Measurements from ENCODE around the gene DGCR8.

Gene DGCR8

DNA sequence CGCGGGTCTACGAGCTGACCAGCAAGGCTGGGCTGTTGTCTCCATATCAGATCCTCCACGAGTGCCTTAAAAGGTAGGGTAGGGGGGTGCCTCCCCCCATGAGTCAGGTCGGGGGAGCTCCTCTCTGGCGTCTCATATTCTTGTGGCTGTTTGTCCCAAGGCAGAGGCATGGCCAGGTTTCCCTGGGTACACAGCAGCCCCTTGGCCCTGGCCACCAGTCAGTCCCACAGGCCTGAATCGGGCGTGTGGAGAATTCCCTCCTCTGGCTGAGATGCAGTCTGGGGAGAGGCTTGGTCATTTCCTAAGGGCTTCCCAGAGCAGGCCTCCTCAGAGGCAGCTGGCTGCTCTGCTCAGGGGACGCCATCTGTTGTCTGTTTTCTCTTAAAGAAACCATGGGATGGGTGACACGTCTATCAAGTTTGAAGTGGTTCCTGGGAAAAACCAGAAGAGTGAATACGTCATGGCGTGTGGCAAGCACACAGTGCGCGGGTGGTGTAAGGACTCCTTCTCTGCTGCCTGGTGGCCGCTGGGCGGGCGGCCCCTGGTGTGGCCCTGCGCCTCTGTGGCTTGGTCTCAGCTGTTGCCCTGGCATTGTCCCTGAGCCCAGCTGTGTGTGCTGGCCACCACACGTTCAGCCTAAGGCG is 26.3 kb downstream of the DGCR8 start:
- no peak overlapping the region for H3K4me3 ChIP-seq (ENCODE audit: low read depth, low read length)
- DNase-seq (ENCODE audit: low read depth) = no peak

DNA sequence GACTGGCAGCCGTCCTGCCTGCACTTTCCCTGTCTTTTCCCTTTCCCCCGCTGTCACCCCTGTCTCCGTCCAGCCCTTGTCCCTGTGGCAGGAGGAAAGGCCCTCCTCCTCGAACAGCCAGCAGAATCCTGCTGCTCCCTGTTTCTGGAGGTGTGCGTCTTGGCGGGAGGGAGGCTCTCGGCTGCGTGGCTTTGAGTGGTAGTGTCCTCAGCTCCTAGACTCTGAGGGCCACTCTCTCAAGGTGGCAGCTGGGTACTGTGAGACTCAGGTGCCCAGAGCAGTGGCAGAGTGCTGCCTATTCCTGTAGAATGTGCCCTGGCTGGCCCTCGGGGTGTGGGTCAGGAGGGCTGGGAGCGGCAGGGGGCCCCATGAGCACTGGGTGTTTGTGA is 26.8 kb downstream of the DGCR8 start:
- no peak for DNase-seq (ENCODE audit: low read depth)
- H3K4me3 ChIP-seq (ENCODE audit: low read depth, low read length) = no peak overlapping the region

DNA sequence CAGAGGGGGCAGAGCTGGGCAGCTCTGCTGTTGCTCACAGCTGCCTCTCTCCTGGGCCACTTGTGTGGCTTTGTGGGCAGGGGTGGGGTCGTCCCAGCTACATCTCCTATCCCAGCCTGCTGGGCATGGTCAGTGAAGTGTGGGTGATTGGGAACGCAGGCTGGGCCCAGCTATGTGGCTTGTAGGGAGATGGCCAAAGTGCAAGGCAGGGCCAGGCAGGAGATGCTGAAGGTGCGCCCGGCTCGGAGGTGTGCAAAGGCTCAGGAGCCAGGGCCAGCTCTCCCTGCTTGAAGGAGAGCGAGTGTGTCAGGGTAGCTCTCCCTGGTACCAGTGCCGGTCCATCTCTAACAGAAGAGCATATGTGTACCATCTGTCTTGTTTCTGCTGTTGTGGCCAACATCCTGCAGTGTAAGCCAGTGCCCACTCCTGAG is 27.4 kb downstream of the DGCR8 start:
- no peak for DNase-seq (ENCODE audit: low read depth)
- no peak overlapping the region for H3K4me3 ChIP-seq (ENCODE audit: low read depth, low read length)

DNA sequence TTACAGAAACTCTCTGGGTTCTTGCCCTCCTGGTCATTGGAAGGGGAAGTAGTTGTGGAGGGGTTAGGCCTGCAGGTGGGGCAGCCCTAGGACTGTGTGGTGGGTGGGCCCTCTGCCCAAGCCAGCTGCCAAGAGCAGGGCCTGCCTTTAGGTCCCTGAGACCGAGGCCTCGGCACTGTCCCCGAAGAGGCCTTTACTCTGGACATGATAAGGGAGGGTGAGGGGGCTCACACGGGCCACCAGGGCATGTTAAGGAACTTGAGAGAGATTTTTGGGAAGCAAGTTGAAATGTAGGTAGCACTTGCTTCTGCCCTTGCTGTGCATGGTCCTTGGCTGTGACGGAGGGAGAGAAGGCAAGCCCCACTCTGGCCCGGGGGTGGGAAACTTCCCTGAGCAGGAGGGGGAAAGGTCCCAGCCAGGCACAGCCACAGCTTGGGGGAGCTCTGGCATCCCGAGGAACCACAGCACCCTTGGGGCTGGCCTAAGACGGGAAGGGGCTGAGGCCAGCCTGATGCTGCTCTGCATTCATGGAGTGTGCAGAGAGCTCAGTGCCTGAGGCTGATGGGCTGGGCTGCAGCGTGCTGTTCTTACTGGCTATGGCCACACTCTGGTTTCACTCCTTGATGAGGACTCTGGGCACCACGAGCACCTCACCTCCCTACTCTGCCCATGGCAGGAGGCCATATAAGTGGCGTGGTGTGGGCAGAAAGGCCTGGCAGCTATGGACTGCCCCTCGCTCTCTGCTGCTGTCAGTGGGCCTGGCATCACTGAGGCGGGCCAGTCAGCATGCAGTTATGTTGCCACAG is 28.1 kb downstream of the DGCR8 start:
- no peak overlapping the region for H3K4me3 ChIP-seq (ENCODE audit: low read depth, low read length)
- no peak for DNase-seq (ENCODE audit: low read depth)

DNA sequence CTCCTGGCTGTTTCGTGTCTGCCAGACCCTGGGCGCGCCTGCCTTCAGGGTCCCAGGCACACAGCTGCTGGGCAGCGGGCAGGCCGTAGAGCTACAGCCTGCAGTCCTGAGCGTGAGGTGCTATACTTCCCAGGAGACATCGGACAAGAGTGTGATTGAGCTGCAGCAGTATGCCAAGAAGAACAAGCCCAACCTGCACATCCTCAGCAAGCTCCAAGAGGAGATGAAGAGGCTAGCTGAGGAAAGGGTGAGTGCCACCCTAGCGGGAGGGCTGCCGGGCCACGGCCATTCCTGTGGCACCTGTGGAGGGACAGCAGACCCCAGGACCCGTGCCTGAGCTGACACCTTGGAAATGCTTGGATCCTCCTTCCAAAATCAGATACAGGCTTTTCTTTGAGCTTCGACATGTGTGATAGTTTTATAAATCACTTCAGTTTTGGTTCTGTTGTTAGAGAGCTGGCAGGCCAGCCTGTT is 28.8 kb downstream of the DGCR8 start:
- no peak for DNase-seq (ENCODE audit: low read depth)

DNA sequence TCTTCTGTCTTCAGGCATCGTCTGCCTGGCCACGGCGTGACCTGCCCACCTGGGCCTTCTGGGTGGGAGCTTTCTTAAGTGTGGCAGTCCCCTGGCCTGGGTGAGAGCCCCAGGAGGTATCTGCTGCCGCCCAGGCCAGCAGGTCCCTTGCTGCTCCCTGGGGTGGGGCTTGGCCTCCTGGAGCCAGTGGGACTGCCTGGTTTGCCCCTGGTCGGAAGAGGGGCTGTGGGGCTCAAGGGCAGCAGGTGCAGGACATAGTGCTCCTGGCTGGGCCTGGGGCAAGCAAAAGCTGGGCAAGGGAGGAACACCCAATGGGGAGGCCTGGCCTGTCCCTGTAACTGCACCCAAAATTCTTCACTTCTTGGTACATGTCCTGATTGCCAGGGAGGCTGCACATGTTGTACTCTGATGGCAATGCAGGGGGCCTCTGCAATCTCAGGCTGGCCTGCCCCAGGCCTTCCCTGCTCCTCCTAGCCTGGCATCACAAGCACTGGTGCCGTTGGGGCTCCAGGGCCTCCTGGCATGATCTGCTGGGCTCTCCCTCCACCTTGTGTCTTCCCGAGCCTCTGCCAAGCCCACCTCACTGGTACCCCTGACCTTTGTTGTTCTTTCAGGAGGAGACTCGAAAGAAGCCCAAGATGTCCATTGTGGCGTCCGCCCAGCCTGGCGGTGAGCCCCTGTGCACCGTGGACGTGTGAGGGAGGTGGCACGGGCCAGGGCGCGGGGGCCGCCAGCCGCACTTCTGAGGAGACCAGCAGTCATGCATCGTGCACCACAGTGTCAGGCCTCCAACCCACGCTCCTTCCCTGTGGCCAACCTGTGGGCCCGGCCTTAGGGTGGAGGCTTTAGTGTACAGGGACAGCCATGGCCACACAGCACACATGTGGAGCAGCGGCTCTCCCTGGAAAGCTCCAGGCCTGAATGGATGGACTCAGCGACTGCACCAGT is 29.6 kb downstream of the DGCR8 start:
- no peak overlapping the region for H3K4me3 ChIP-seq (ENCODE audit: low read depth, low read length)
- no peak for DNase-seq (ENCODE audit: low read depth)

More for the DNA sequence above, 28.8 kb downstream of the DGCR8 start:
- no peak overlapping the region for H3K4me3 ChIP-seq (ENCODE audit: low read depth, low read length)

DNA sequence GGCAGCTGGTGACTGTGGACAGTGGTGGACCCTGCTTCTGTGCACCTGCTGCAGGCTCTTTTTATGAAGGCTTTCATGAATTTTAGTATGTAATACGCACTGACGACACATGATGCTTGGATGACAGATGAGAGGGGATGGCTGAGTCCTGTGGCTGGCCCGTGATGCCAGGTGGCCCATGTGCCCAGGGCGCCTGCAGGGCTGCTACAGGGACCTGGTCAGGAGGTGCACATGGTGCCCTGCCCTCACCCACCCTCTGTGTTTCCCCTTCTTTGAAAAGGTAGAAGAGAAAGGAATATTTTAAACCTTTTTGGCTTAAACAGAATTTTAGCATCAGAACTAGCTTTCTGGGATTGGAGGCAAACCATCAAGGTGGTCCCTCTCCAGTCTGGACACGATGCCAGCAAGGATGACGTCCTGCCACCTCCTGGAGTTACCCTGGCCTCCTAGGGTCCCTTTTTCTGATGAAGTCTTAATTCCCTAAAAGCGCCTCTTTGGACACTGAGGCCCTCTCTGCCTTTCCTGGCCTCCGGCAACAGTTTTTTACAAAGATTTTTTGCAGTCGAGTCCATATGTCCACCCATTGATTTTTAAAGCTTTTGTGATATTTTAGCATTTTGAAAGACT is 30.4 kb downstream of the DGCR8 start:
- no peak for DNase-seq (ENCODE audit: low read depth)
- no peak overlapping the region for H3K4me3 ChIP-seq (ENCODE audit: low read depth, low read length)

DNA sequence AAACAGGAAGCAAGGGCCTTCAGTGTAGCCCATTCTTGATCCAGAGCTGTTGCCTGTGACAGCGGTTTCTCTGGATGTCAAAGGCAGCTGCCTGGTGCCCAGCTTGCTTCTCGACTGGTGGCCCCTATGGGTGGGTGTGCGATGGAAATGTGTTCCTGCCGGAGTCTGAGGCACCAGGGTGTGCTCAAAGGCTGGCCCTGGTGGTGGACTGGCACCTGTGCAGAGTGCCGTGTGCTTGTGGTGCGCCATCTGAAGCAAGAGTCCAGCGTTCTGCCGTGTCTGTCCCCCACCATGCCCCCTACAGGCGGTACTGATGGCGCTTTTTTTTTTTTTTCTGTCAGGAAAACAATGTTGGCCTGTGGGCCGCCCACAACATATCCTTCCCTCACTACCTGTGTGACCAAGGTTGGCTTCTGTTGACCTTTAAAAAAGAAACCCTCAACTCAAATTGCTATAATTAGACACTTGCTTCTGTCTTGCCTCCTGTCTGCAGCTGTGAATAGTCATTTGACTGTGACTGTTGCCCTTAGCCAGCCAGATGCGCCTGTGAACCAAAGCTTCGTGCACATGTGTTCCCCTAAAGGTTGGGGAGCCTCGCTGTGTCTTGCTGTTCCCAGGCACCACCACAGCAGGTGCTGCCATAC is 31.1 kb downstream of the DGCR8 start:
- DNase-seq (ENCODE audit: low read depth) = no peak

DNA sequence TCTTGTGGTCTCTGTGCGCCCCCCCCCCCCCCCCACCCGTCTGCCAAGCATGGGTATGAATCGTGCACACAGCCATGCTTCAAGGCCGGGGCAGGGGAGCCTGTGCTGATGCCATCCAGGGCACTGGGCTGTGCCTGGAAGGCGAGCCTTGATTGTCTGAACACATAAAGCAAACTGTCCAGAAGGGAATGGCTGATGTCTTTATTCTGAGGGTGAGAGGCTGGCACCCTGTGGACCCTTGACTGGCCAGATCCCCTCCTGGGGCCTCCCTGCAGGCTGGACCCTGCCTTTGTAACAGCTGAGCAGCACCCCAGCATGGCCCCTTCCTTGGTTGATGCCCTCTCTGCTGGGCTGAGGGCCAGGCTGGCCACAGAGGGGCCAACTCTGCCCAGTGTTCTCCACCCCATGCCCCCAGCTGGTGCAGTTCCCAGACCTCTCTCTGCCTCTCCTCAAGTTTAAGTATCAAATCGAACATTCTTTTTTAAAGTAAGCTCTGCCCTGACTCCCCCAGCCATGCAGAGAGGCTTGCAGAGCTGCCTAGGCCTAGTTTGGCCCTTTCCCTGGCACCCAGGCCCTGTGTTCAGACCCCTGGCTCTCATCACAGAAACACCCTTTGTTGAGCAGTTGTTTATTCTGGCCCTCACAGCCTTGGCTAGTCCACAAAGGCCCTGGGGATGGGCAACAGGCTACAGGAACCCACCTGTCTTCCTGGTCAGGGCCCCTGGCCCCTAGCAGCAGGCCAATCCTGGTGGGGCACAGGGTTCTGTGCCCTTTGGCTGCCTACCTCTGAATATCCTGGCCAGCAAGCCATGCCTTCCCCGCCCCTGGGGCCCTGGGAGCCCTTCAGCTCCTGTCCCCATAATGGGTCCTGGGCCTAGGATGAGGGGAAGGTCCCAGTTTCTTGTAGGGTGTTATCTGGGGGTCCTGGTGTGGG is 31.9 kb downstream of the DGCR8 start:
- H3K4me3 ChIP-seq (ENCODE audit: low read depth, low read length) = no peak overlapping the region
- no peak for DNase-seq (ENCODE audit: low read depth)

More for the DNA sequence above, 31.1 kb downstream of the DGCR8 start:
- H3K4me3 ChIP-seq (ENCODE audit: low read depth, low read length) = no peak overlapping the region

DNA sequence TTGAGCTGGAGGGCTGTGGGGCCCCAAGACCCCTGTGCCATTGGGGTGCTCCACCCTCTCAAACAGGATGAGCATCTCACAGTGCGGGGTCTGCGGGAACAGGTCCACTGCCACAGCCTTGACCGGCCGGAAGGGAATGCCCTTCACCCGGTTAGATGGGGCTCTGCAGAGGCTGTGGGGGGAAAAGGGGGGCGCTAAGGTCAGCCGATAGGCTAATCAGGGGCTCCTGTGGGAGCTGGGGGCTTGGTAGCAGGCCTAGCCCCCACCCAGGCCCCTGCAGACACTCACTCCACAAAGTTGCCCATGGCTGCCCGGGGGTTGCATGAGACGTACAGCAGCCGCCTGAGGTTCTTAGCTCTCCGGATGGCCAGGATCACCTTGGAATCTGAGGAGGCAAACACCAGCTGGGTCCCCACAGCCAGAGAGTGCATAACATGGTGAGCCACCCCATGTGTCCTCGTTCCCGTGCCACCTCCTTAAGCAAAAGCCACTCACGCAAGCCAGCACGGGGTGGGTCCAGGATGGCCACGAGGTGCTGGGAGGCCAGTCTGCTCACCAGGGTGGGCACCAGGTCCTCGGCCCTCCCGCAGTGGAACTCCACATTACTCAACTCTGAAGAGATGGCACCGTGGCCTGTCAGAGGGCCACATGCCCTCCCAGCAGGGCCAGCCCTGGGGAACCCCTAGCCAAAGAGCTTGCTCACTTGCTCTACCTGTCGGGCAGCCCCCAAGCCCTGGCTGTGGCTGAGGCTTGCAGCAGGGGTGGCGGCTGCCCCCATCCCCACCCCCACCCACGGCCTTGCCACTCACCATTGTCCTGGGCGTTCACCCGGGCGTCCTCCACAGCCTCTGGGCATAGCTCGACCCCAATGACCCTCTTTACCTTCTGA is 32.8 kb downstream of the DGCR8 start:
- H3K4me3 ChIP-seq (ENCODE audit: low read depth, low read length) = no peak overlapping the region
- no peak for DNase-seq (ENCODE audit: low read depth)

DNA sequence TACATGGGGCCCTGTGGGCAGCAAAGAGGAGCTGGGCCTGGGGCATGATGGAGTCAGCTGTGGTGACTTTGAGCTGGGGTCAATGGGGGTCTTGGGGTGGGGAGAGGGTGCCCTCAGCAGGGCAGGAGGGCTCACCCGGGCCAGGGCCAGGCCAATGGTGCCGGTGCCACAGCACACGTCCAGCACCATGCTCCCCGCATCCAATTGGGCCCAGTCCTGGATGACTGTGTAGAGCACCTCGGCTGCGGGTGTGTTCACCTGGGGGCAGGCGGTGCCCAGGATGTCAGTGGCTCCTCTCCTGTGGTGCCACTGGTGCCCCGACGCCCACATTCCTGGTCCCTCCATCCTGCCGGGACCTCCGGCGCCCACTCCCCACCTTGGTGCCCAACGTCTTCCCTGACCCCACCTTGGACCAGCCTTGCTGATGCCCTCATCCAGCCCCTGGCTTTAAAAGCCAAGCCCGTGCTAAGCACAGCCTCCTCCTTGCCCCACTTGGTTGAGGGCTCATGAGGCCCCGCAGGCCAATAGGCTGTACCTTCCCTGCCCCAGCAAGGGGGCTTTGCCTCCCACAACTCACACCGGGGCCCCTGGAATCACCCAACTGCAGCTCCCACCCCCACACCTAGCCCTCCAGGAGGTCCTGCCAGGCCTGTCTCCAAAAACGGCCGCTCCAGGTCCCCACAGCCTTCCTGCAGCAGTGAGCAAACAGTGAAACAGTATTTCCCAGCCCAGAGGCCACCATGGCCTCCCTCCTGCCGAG is 33.7 kb downstream of the DGCR8 start:
- no peak overlapping the region for H3K4me3 ChIP-seq (ENCODE audit: low read depth, low read length)
- no peak for DNase-seq (ENCODE audit: low read depth)

DNA sequence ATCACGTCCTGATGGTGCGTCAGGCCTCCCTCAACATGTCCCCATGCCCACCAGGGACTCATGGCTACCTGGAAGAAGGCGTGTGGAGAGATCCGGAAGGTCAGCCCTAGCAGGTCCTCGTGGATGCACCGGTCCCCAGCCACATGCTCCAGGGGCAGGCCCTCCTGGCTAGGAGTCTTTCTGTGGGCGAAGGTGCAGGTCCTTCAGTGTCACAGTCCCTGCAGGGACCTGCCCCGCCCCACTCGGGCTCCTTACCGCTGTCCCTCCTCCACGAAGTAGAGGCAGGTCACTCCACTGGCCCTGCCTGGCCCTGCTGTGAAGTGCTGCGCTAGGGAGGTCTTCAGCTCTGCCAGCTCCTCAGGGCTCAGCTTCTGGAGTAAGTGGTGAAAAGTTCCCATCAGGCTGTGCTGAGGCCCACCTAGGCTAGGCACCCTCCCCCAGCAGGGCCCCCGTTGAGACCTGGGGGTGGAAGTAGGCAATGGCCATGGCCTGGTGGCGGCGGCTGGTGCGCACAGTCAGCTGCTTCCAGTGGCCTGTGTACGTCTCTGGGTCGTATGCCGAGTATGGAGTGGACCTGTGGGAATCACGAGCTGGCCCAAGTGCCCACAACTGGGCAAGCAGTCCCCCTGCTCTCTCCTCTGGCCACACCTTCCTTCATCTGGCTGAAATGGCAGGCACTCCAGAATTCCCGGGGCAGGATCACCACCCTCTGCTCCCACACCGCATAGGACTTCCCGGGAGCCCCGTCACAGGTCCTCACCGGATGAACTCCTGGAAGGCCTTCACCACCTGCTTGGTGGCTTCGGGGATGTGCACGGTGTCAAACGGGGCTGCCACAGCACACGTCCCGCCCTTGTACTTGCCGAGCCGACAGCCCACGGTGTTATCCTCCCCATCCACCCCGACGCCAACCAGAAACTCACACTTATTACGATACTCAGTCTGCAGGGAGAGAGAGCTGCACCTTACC is 34.8 kb downstream of the DGCR8 start:
- no peak for DNase-seq (ENCODE audit: low read depth)
- H3K4me3 ChIP-seq (ENCODE audit: low read depth, low read length) = no peak overlapping the region

DNA sequence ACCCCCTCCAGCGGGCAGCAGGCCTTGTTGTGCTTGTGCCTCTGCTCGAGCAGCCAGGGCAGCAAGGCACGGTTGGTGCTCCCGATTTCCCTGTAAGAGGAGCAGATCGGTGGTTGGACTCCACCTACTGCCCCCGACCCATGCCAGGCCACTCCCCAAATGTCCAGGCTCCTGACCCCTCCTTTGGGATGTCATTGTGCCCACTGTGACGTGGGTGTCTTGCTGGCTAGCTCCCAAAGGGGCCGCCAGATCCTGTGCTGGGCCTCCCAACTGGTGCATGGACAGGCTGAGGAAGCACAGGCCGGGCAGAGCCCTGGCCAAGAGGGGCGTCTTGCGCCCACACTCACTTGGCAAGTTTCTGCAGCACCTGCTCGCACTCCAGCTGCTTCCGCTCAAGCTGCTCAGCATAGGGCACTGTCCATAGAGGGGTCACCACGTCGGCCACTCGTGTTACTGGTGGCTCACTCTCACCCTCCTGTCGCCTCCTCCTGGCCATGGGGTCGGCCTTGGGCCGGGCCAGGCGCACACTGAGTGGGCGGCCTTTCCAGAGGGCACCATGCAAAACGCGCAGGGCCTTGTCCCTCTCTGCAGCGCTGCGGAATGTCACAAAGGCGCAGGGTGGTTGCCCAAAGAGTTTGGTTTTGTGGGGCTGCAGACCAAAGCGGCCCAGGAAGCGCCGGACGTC is 35.8 kb downstream of the DGCR8 start, which contains the start of gene RANBP1:
Gene RANBP1, plus strand, starts transcription at position 414 of the 685 bp plus-strand sequence. Its CDS starts 81 bp downstream, at position 495.
- H3K4me3 ChIP-seq (ENCODE audit: low read depth, low read length) = peak within 1 kb of the TSS; percentile 96
- DNase-seq (ENCODE audit: low read depth) = no peak

DNA sequence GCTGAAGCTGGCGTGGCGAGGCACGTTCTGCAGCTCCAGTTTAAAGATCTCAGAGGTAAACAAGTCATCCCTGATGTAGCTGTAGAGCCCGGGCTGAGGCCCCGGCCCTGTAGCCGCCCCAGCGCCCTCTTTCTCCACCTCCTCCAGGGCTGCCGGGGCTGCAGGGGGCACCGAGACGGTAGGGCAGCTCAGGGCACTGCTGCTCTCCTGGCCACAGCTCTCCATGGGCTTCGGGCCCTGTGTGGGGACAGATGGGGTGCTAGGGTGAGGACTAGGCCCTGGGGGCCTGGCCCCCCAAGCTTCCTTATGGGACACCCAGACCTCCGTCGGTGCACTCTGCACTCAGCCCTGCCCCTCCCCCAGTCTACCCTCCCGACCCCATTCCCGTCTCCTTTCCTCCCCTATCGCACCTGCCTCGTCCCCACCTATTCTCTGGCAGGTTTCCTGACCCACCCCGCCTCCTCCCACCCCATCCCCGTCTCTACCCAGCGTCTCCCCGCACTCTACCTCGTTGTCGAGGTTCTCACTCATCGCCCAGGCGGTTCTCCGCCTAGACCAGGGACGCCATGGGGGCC is 36.4 kb downstream of the DGCR8 start:
- peak overlapping the region; percentile 96 for H3K4me3 ChIP-seq (ENCODE audit: low read depth, low read length)
- no peak for DNase-seq (ENCODE audit: low read depth)
